H1 (cell line): Measurements from ENCODE around the gene POFUT2. TPM values are rescaled to one million over a fixed set of nuclear protein-coding genes. Genes with fewer than 3 reads are reported as not detected.

Source experiments
- CTCF ChIA-PET: fragments of 300-600 bp; sonication (Branson Sonifier 250); formaldehyde crosslinking; loops from one replicate; lab custom pipeline; 2021; ENCODE audit not compliant: partially characterized antibody; lab: Charles Lee
- POLR2A ChIA-PET: fragments of 300-600 bp; sonication (Branson Sonifier 250); formaldehyde crosslinking; loops from one replicate; lab custom pipeline; 2021; ENCODE audit warnings: inconsistent platforms; ENCODE audit not compliant: partially characterized antibody; lab: Charles Lee
- DNase-seq, 2 experiments: peaks; one replicate each; pipeline versions ENCODE4 v3.0.0 to v3.0.0-alpha.2; 2010 to 2022; ENCODE audit warnings: low spot score in 2 of 2, low read depth in 1 of 2, mixed read lengths in 1 of 2
- FAIRE-seq: peaks from 2 replicates; lab custom pipeline; 2011; peaks lifted over from hg19 to GRCh38; lab: Jason Lieb, UNC
- H2AFZ ChIP-seq: 2 replicates; pipeline ENCODE4 v1.8.1; 2012; ENCODE audit warnings: low read length, inconsistent platforms
- H2AK5ac ChIP-seq: 2 replicates; pipeline ENCODE4 v1.6.1; 2013; ENCODE audit warnings: low read depth, low read length
- H2BK120ac ChIP-seq: replicated peaks from 2 replicates; pipeline ENCODE3; 2013; ENCODE audit warnings: low read depth, low read length, inconsistent platforms
- H2BK12ac ChIP-seq: 2 replicates; pipeline ENCODE4 v1.6.1; 2013; ENCODE audit warnings: low read depth, low read length
- H2BK15ac ChIP-seq: 2 replicates; pipeline ENCODE4 v1.6.1; 2013; ENCODE audit warnings: low read length
- H2BK20ac ChIP-seq: 2 replicates; pipeline ENCODE4 v1.6.1; 2013; ENCODE audit warnings: low read length
- H2BK5ac ChIP-seq: 2 replicates; pipeline ENCODE4 v1.6.1; 2013; ENCODE audit warnings: low read depth, low read length
- H3K14ac ChIP-seq: 2 replicates; pipeline ENCODE4 v1.6.1; 2013; ENCODE audit warnings: inconsistent platforms; ENCODE audit not compliant: insufficient read length
- H3K18ac ChIP-seq: 2 replicates; pipeline ENCODE4 v1.6.1; 2013; ENCODE audit warnings: low read length; ENCODE audit errors: extremely low read depth
- H3K23ac ChIP-seq: 2 replicates; pipeline ENCODE4 v1.6.1; 2013; ENCODE audit warnings: inconsistent platforms; ENCODE audit not compliant: insufficient read length
- H3K23me2 ChIP-seq: 2 replicates; pipeline ENCODE4 v1.6.1; 2013; ENCODE audit warnings: low read depth, low read length
- H3K27ac ChIP-seq: 2 replicates; pipeline ENCODE4 v1.6.1; 2011; ENCODE audit warnings: low read depth, low read length, inconsistent platforms
- H3K27me3 ChIP-seq, 4 experiments: replicated peaks in 1 of 4; 1 replicate in 1 of 4; 2 replicates in 3 of 4; pipeline versions ENCODE4 v1.6.1 to v1.8.1; 2011 to 2013; ENCODE audit warnings: low read length in 3 of 4, mild to moderate bottlenecking in 3 of 4, inconsistent platforms in 2 of 4, mixed read lengths in 2 of 4, moderate library complexity in 1 of 4; ENCODE audit not compliant: control insufficient read depth in 3 of 4, insufficient read depth in 3 of 4; ENCODE audit errors: extremely low read depth in 1 of 4
- H3K36me3 ChIP-seq, 4 experiments: 2 replicates each; pipeline versions ENCODE4 v1.6.1 to v1.8.1; 2011 to 2013; ENCODE audit warnings: mild to moderate bottlenecking in 4 of 4, low read length in 3 of 4, moderate library complexity in 2 of 4, control low read depth in 1 of 4, inconsistent platforms in 1 of 4; ENCODE audit not compliant: insufficient read depth in 4 of 4, control insufficient read depth in 2 of 4
- H3K4ac ChIP-seq: replicated peaks from 2 replicates; pipeline ENCODE3; 2013; ENCODE audit warnings: low read length, low read depth, mixed read lengths, inconsistent platforms; ENCODE audit not compliant: insufficient read length
- H3K4me1 ChIP-seq, 4 experiments: replicated peaks in 1 of 4; 1 replicate in 1 of 4; 2 replicates in 3 of 4; pipeline versions ENCODE4 v1.6.1 to v1.8.1; 2011 to 2013; ENCODE audit warnings: low read length in 3 of 4, inconsistent platforms in 2 of 4, mixed read lengths in 1 of 4; ENCODE audit not compliant: insufficient read depth in 4 of 4, control insufficient read depth in 3 of 4
- H3K4me2 ChIP-seq, 2 experiments: 2 replicates each; pipeline versions ENCODE4 v1.6.1 to v1.8.1; 2011 to 2013; ENCODE audit warnings: low read depth in 2 of 2, low read length in 2 of 2, control low read depth in 1 of 2, inconsistent platforms in 1 of 2, mild to moderate bottlenecking in 1 of 2; ENCODE audit not compliant: insufficient read depth in 1 of 2
- H3K4me3 ChIP-seq, 4 experiments: fragments of 200-600, 300-600 bp in 1 of 4; sonication (generic), shearing (Covaris generic), sonication (Bioruptor Twin) in 1 of 4; 2 replicates each; pipeline versions ENCODE4 v1.5.1 to v1.8.1; 2011 to 2016; ENCODE audit warnings: low read length in 4 of 4, low read depth in 3 of 4, control low read depth in 2 of 4, inconsistent platforms in 2 of 4, mild to moderate bottlenecking in 2 of 4, mixed read lengths in 1 of 4, moderate library complexity in 1 of 4; ENCODE audit not compliant: insufficient read depth in 2 of 4; ENCODE audit errors: extremely low read depth in 1 of 4
- H3K56ac ChIP-seq: replicated peaks from 2 replicates; pipeline ENCODE3; 2013; ENCODE audit warnings: low read depth, mild to moderate bottlenecking, mixed read lengths, low read length, inconsistent platforms; ENCODE audit not compliant: insufficient read length
- H3K79me1 ChIP-seq: 2 replicates; pipeline ENCODE4 v1.6.1; 2013; ENCODE audit warnings: low read depth, low read length, control low read depth
- H3K79me2 ChIP-seq, 2 experiments: 2 replicates each; pipeline versions ENCODE4 v1.6.1 to v1.8.1; 2012 to 2013; ENCODE audit warnings: low read length in 2 of 2, mild to moderate bottlenecking in 2 of 2, inconsistent platforms in 1 of 2; ENCODE audit not compliant: insufficient read depth in 2 of 2, control insufficient read depth in 1 of 2
- H3K9ac ChIP-seq, 4 experiments: replicated peaks in 1 of 4; 1 replicate in 1 of 4; 2 replicates in 3 of 4; pipeline versions ENCODE4 v1.6.1 to v1.8.1; 2011 to 2013; ENCODE audit warnings: low read depth in 3 of 4, low read length in 3 of 4, control low read depth in 2 of 4, mild to moderate bottlenecking in 2 of 4, moderate library complexity in 2 of 4, inconsistent platforms in 1 of 4; ENCODE audit errors: extremely low read depth in 1 of 4
- H3K9me3 ChIP-seq, 2 experiments: 2 replicates each; pipeline versions ENCODE4 v1.6.1 to v1.8.1; 2012 to 2013; ENCODE audit warnings: mild to moderate bottlenecking in 2 of 2, moderate library complexity in 2 of 2, control low read depth in 1 of 2, inconsistent platforms in 1 of 2, low read depth in 1 of 2, low read length in 1 of 2, mixed read lengths in 1 of 2; ENCODE audit not compliant: insufficient read depth in 2 of 2
- H4K20me1 ChIP-seq, 2 experiments: replicated peaks in 1 of 2; 2 replicates each; pipeline versions ENCODE3 to v1.8.1; 2011 to 2013; ENCODE audit warnings: inconsistent platforms in 2 of 2, low read length in 2 of 2, mild to moderate bottlenecking in 1 of 2; ENCODE audit not compliant: insufficient read depth in 2 of 2, control insufficient read depth in 1 of 2
- H4K5ac ChIP-seq: 2 replicates; pipeline ENCODE4 v1.6.1; 2013; ENCODE audit warnings: low read length, low read depth, mixed read lengths, inconsistent platforms; ENCODE audit not compliant: insufficient read length
- H4K8ac ChIP-seq: 2 replicates; pipeline ENCODE4 v1.8.0; 2013; ENCODE audit warnings: mild to moderate bottlenecking, moderate library complexity, low read length, inconsistent platforms; ENCODE audit not compliant: insufficient read depth; ENCODE audit errors: extremely low read depth
- H4K91ac ChIP-seq: replicated peaks from 2 replicates; pipeline ENCODE3; 2013; ENCODE audit warnings: low read length, mixed read lengths, inconsistent platforms; ENCODE audit not compliant: insufficient read length
- BACH1 ChIP-seq: IDR thresholded peaks from 2 replicates; pipeline ENCODE4 v1.6.1; 2012; ENCODE audit warnings: low read length, improper control_type of control experiment
- CBX5 ChIP-seq: fragments of 300-800, 300-1000 bp; sonication (generic); IDR thresholded peaks from 2 replicates; pipeline ENCODE4 v1.7.1; 2016; ENCODE audit warnings: antibody characterized with exemption, low read length, low read depth
- CREB1 ChIP-seq: IDR thresholded peaks from 2 replicates; pipeline ENCODE4 v1.6.1; 2012; ENCODE audit warnings: inconsistent platforms
- POLR2AphosphoS5 ChIP-seq: IDR thresholded peaks from 2 replicates; pipeline ENCODE4 v1.6.1; 2011; ENCODE audit warnings: low read depth, low read length
- RAD21 ChIP-seq, 2 experiments: IDR thresholded peaks in 1 of 2; conservative IDR thresholded peaks in 1 of 2; 2 replicates each; pipeline ENCODE4 v1.6.1; 2011; ENCODE audit warnings: low read depth in 2 of 2, low read length in 2 of 2, improper control_type of control experiment in 1 of 2, inconsistent platforms in 1 of 2, mild to moderate bottlenecking in 1 of 2, moderate library complexity in 1 of 2
- RXRA ChIP-seq: IDR thresholded peaks from 2 replicates; pipeline ENCODE4 v1.6.1; 2011; ENCODE audit warnings: low read depth, mild to moderate bottlenecking, low read length, moderate library complexity; ENCODE audit not compliant: insufficient read depth
- WGBS, 2 experiments: shearing (Covaris generic) in 1 of 2; methylation state at CpG; one replicate each; pipeline versions ENCODE4 v1.1.6 to v1.1.7; 2013 to 2015; ENCODE audit warnings: low lambda C conversion rate in 2 of 2, mixed read lengths in 2 of 2, inconsistent platforms in 1 of 2, low coverage in 1 of 2, missing lambda C conversion rate in 1 of 2; ENCODE audit not compliant: insufficient replicate concordance in 2 of 2, insufficient coverage in 1 of 2, insufficient read length in 1 of 2; ENCODE audit errors: extremely low coverage in 1 of 2, missing lambda C conversion rate in 1 of 2; 5-methylcytosine and 5-hydroxymethylcytosine counted together
- polyA plus RNA-seq, 7 experiments: library from polyadenylated mRNA; depleted of rRNA in 3 of 7; stranded (reverse) in 5 of 7; unstranded in 2 of 7; fragments of >200 nt in 5 of 7; fragments of 200-250 nt in 2 of 7; gene quantifications; 1 replicate in 5 of 7; 2 replicates in 1 of 7; 4 replicates in 1 of 7; pipeline versions ENCODE4 v1.2.1 to v1.2.3, GENCODE V29; 2011 to 2013; ENCODE audit warnings: missing spikeins in 2 of 7, mixed read lengths in 2 of 7
- total RNA-seq: library from RNA; stranded (reverse); fragmentation: NEBNext Ultra II Directional; extraction: Animal tissue kit (Norgen Biotek cat#: 25700); gene quantifications from 2 replicates; pipeline ENCODE4 v1.2.1, GENCODE V29; 2021
- TF ChIP-seq, protein P1 (sequence below), 3 experiments: IDR thresholded peaks; 1 replicate in 2 of 3; 2 replicates in 1 of 3; pipeline versions ENCODE4 v1.5.1 to v1.6.1; 2011; ENCODE audit warnings: low read length in 3 of 3, mild to moderate bottlenecking in 3 of 3, inconsistent platforms in 2 of 3, low read depth in 1 of 3, moderate library complexity in 1 of 3; ENCODE audit not compliant: insufficient read depth in 1 of 3; ENCODE audit errors: control extremely low read depth in 1 of 3

POFUT2 gene
- total and polyA plus RNA-seq, 2 of the 8 experiments (the other 6 are each of a cell fraction or from before 2014, with no cell fraction given), result 13.7 to 32.1 TPM

DNA sequence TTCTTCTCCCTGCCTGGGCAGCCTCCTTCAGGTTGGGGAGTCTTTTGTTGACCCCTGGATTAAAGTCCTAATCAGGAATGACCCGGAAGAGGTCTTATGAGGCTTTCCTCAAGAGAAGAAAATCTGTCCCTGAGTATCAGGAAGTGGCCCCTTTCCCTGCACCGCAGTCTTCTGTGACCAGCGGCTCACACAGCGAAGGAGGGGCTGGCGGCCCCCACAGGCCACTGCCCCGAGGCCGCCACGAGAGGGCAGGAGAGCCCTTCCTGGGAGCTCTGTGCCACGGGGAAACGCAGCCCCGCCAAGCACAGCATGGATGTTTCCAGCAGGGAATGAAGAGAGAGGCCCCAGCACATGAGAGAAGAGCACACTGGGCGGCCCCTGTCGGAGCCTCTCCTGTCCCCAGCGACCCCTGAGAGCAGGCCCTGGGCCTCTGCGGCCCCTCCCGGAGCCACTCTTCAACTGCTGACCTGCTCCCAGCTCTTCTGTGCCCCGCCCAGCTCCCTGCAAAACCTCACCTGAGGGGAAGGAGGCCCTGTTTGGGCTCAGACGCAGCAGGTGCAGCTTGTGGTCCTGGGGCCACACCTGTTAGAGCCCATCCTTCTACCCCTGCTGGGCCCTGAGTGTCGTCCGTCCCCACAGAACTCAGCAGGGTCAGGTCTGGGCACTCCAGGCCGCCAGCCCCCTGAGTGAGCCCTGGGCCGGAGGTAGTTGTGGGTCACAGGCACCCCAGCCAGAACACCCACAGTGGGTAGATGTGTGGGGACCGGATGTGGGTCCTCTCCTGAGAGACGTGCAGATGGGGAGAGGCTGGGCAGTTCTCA, 4.9 kb upstream of the POFUT2 start:
- peak overlapping the region; percentile 32; the same call in 1 of the 2 replicates for H3K18ac ChIP-seq
- FAIRE-seq (no peak), DNase-seq (peak; percentile 65 to 87)
- peaks cover 0 to 23% (median 11%) of the 10 kb centered on the region in 4 experiments; a peak in 5 of 7 replicates for H3K4me1 ChIP-seq
- POLR2A ChIA-PET, result interaction anchor here (0.7 to 1.5 kb wide), 8 partner anchors 10 to 144 kb away, joined by 3 to 5 read pairs (median 3); no protein-coding TSS in a partner anchor
- no peak overlapping the region for H3K27ac ChIP-seq
- peak overlapping the region in 1 of 2 experiments; percentile 21; a peak in 1 of 4 replicates for H3K4me2 ChIP-seq
- 39% methylated on average over 24 of the region's 24 CpGs; no CpG with 5 or more reads in 1 of the 2 experiments for WGBS, 2 experiments
- H3K4me3 ChIP-seq, result no peak overlapping the region
- peaks cover 0 to 5% of the 10 kb centered on the region in 2 experiments for H4K20me1 ChIP-seq
- H2BK5ac ChIP-seq, result no peak overlapping the region; the same call in 1 of the 2 replicates
- no peak overlapping the region for H2BK15ac ChIP-seq
- no peak overlapping the region for H4K5ac ChIP-seq
- H3K4ac ChIP-seq, result peak overlapping the region; percentile 53
- H4K91ac ChIP-seq, result peak overlapping the region; percentile 32
- H3K9me3 ChIP-seq, result no peaks in the 10 kb centered on the region
- H3K14ac ChIP-seq, result no peak overlapping the region
- H3K79me2 ChIP-seq, result 0 out of 4 replicates have a peak, but pooled peaks cover 0 to 5% of the 10 kb centered on the region in 2 experiments
- H3K9ac ChIP-seq, result no peak overlapping the region
- no peaks in the 10 kb centered on the region for H3K36me3 ChIP-seq
- peaks cover 4% of the 10 kb centered on the region; the same call in 1 of the 2 replicates for H3K23me2 ChIP-seq
- no peak overlapping the region for H3K23ac ChIP-seq
- H4K8ac ChIP-seq, result 0 out of 2 replicates have a peak overlapping the region, but pooled peaks have one; percentile 65
- no peak overlapping the region for H2BK20ac ChIP-seq
- H3K27me3 ChIP-seq, result no peaks in the 10 kb centered on the region
- H2BK120ac ChIP-seq, result no peak overlapping the region
- no peak overlapping the region for H2AFZ ChIP-seq
- H2BK12ac ChIP-seq, result no peak overlapping the region
- no peak overlapping the region for H3K56ac ChIP-seq
- H2AK5ac ChIP-seq, result no peak overlapping the region
- CTCF ChIA-PET, result interaction anchor here (0.6 to 5.9 kb wide), 44 partner anchors 9 to 528 kb away, joined by 3 to 52 read pairs (median 4); no protein-coding TSS in a partner anchor
- H3K79me1 ChIP-seq, result no peaks in the 10 kb centered on the region; the same call in 1 of the 2 replicates
- peak; percentile 98 for TF ChIP-seq RAD21 (IDR thresholded peaks at IDR 0.05 in 1 of 2, conservative IDR thresholded peaks at IDR 0.05 in 1 of 2; ENCODE audit: low read depth in 2 of 2, low read length in 2 of 2)
- TF ChIP-seq RXRA, result 0 out of 2 replicates have a peak, but pooled peaks have one; percentile 37
- TF ChIP-seq CBX5, result no peak
- peak; percentile 46; the same call in 1 of the 2 replicates for TF ChIP-seq BACH1
- no peak for TF ChIP-seq POLR2AphosphoS5
- no peak for TF ChIP-seq CREB1
- TF ChIP-seq, protein P1, sequence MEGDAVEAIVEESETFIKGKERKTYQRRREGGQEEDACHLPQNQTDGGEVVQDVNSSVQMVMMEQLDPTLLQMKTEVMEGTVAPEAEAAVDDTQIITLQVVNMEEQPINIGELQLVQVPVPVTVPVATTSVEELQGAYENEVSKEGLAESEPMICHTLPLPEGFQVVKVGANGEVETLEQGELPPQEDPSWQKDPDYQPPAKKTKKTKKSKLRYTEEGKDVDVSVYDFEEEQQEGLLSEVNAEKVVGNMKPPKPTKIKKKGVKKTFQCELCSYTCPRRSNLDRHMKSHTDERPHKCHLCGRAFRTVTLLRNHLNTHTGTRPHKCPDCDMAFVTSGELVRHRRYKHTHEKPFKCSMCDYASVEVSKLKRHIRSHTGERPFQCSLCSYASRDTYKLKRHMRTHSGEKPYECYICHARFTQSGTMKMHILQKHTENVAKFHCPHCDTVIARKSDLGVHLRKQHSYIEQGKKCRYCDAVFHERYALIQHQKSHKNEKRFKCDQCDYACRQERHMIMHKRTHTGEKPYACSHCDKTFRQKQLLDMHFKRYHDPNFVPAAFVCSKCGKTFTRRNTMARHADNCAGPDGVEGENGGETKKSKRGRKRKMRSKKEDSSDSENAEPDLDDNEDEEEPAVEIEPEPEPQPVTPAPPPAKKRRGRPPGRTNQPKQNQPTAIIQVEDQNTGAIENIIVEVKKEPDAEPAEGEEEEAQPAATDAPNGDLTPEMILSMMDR (IDR thresholded peaks at IDR 0.05; ENCODE audit: control extremely low read depth in 1 of 3, insufficient read depth in 1 of 3, low read depth in 1 of 3, low read length in 3 of 3), result peak in 2 of 3 experiments; percentile 93 to 95; a peak in 3 of 4 replicates
